Endothelial cell of umbilical vein (primary cell): ENCODE data around the gene ARHGAP10. TPM values are rescaled to one million over a fixed set of nuclear protein-coding genes. Genes with fewer than 3 reads are reported as not detected.

Experiments
- BruUV-seq: library from RNA; stranded (reverse); fragments of 400-500 nt; replicated peaks from 2 replicates; lab custom pipeline; 2021; lab: Mats Ljungman, UMichigan
- CTCF ChIA-PET: fragments of 300-600, 350-600 bp; sonication (Branson Sonifier 250); formaldehyde crosslinking; loops from one replicate; lab custom pipeline; 2021; ENCODE audit warnings: antibody characterized with exemption, inconsistent platforms; lab: Charles Lee
- POLR2A ChIA-PET: fragments of 300-600, 350-600 bp; sonication (Branson Sonifier 250); formaldehyde crosslinking; loops from one replicate; lab custom pipeline; 2021; ENCODE audit warnings: antibody characterized with exemption, inconsistent platforms; lab: Charles Lee
- DNase-seq: peaks from one replicate; pipeline ENCODE4 v3.0.0-alpha.2; 2011; ENCODE audit warnings: low read depth, low spot score
- FAIRE-seq: peaks from 2 replicates; lab custom pipeline; 2011; peaks lifted over from hg19 to GRCh38; lab: Jason Lieb, UNC
- H2AFZ ChIP-seq: 2 replicates; pipeline ENCODE4 v1.6.0; 2012; ENCODE audit warnings: low read depth, low read length, control low read depth, inconsistent platforms
- H3K27ac ChIP-seq: 2 replicates; pipeline ENCODE4 v1.5.1; 2011; ENCODE audit warnings: low read depth, mild to moderate bottlenecking, control low read depth, low read length, moderate library complexity; ENCODE audit not compliant: insufficient read depth
- H3K27me3 ChIP-seq, 2 experiments: 2 replicates each; pipeline versions ENCODE4 v1.6.0 to v1.6.1; 2011; ENCODE audit warnings: low read length in 2 of 2, mixed read lengths in 1 of 2; ENCODE audit not compliant: control insufficient read depth in 2 of 2, insufficient read depth in 2 of 2
- H3K36me3 ChIP-seq, 2 experiments: 2 replicates in 1 of 2; 3 replicates in 1 of 2; pipeline ENCODE4 v1.5.1; 2011; ENCODE audit warnings: low read length in 2 of 2, mild to moderate bottlenecking in 1 of 2, moderate library complexity in 1 of 2; ENCODE audit not compliant: control insufficient read depth in 2 of 2, insufficient read depth in 2 of 2; ENCODE audit errors: extremely low read depth in 1 of 2
- H3K4me1 ChIP-seq: 3 replicates; pipeline ENCODE4 v1.5.1; 2011; ENCODE audit warnings: mild to moderate bottlenecking, low read length; ENCODE audit not compliant: control insufficient read depth, insufficient read depth; ENCODE audit errors: extremely low read depth
- H3K4me2 ChIP-seq: 2 replicates; pipeline ENCODE4 v1.6.1; 2011; ENCODE audit warnings: low read length, control low read depth, mixed read lengths; ENCODE audit not compliant: insufficient read depth
- H3K4me3 ChIP-seq, 3 experiments: fragments of 200-600 bp in 1 of 3; sonication (generic), shearing (Covaris generic) in 1 of 3; replicated peaks in 1 of 3; 2 replicates each; pipeline ENCODE4 v1.5.1; 2011 to 2016; ENCODE audit warnings: control low read depth in 3 of 3, low read length in 3 of 3, mild to moderate bottlenecking in 2 of 3, inconsistent platforms in 1 of 3, low read depth in 1 of 3, moderate library complexity in 1 of 3; ENCODE audit not compliant: insufficient read depth in 1 of 3
- H3K79me2 ChIP-seq: 2 replicates; pipeline ENCODE4 v1.6.0; 2012; ENCODE audit warnings: low read length, inconsistent platforms; ENCODE audit not compliant: control insufficient read depth, insufficient read depth
- H3K9ac ChIP-seq: replicated peaks from 2 replicates; pipeline ENCODE3; 2011; ENCODE audit warnings: low read length, control low read depth; ENCODE audit not compliant: insufficient read depth; ENCODE audit errors: extremely low read depth
- H3K9me1 ChIP-seq: replicated peaks from 3 replicates; pipeline ENCODE4 v1.6.0; 2011; ENCODE audit warnings: mild to moderate bottlenecking, low read length; ENCODE audit not compliant: control insufficient read depth, insufficient read depth; ENCODE audit errors: extremely low read depth
- H3K9me3 ChIP-seq: replicated peaks from 2 replicates; pipeline ENCODE4 v1.5.1; 2012; ENCODE audit warnings: low read length, inconsistent platforms; ENCODE audit not compliant: control insufficient read depth, insufficient read depth
- H4K20me1 ChIP-seq: replicated peaks from 2 replicates; pipeline ENCODE3; 2011; ENCODE audit warnings: mild to moderate bottlenecking, low read length; ENCODE audit not compliant: control insufficient read depth, insufficient read depth; ENCODE audit errors: extremely low read depth
- EZH2 ChIP-seq: IDR thresholded peaks from 2 replicates; pipeline ENCODE4 v1.6.1; 2012; ENCODE audit warnings: borderline replicate concordance, low read depth, mild to moderate bottlenecking, moderate library complexity, low read length, inconsistent platforms; ENCODE audit not compliant: severe bottlenecking
- FOS ChIP-seq: IDR thresholded peaks from 2 replicates; pipeline ENCODE4 v1.6.1; 2011; ENCODE audit warnings: mild to moderate bottlenecking, low read length, moderate library complexity, borderline replicate concordance; ENCODE audit not compliant: insufficient read depth
- GATA2 ChIP-seq: IDR thresholded peaks from 2 replicates; pipeline ENCODE4 v1.7.0; 2011; ENCODE audit warnings: low read depth, mild to moderate bottlenecking, moderate library complexity, mixed read lengths, low read length; ENCODE audit not compliant: insufficient read length, insufficient read depth
- JUN ChIP-seq: IDR thresholded peaks from 2 replicates; pipeline ENCODE4 v1.6.1; 2011; ENCODE audit warnings: borderline replicate concordance, low read depth; ENCODE audit not compliant: insufficient read length, insufficient read depth
- MYC ChIP-seq: IDR thresholded peaks from one replicate; pipeline ENCODE4 v1.6.1; 2011; ENCODE audit warnings: mild to moderate bottlenecking, low read depth, low read length
- POLR2A ChIP-seq: IDR thresholded peaks from 2 replicates; pipeline ENCODE4 v1.6.1; 2012; ENCODE audit warnings: low read depth, mild to moderate bottlenecking, control low read depth, low read length
- POLR2AphosphoS5 ChIP-seq: IDR thresholded peaks from 2 replicates; pipeline ENCODE4 v1.6.1; 2012; ENCODE audit warnings: low read depth, mild to moderate bottlenecking, control low read depth, low read length, moderate library complexity; ENCODE audit not compliant: insufficient read depth
- dilution Hi-C: fragments of 300-500 bp; cut with MboI; formaldehyde crosslinking; loops from one replicate; pipeline ENCODE4 v1.15.0; 2019; ENCODE audit warnings: low sequenced_read_pairs; ENCODE audit not compliant: extremely low pct_ligation_motif_present
- intact Hi-C: fragments of 100-400 bp; cut with micrococcal nuclease; formaldehyde crosslinking; loops from one replicate; pipeline ENCODE4 v1.10.0; 2022
- polyA plus RNA-seq, 4 experiments: library from polyadenylated mRNA; depleted of rRNA in 3 of 4; stranded (reverse) in 3 of 4; unstranded in 1 of 4; fragments of >200 nt; gene quantifications; 2 replicates each; pipeline versions ENCODE4 v1.2.1 to v1.2.3, GENCODE V29; 2011 to 2012; ENCODE audit warnings: missing spikeins in 1 of 4
- total RNA-seq: library from RNA; stranded (reverse); gene quantifications from 2 replicates; pipeline ENCODE4 v1.2.3, GENCODE V29; 2021
- TF ChIP-seq, protein P1 (sequence below): IDR thresholded peaks from 2 replicates; pipeline ENCODE4 v1.6.1; 2011; ENCODE audit not compliant: insufficient read depth, insufficient read length
- TF ChIP-seq, protein P2 (sequence below), 2 donors: IDR thresholded peaks; 1 replicate in 1 of 2; 2 replicates in 1 of 2; pipeline ENCODE4 v1.5.1; 2011; ENCODE audit warnings: low read length in 2 of 2, mild to moderate bottlenecking in 2 of 2, moderate library complexity in 2 of 2, control low read depth in 1 of 2, inconsistent platforms in 1 of 2, low read depth in 1 of 2; ENCODE audit not compliant: insufficient read depth in 1 of 2; ENCODE audit errors: extremely low read depth in 1 of 2

ARHGAP10 gene
- total and polyA plus RNA-seq, 2 donors (not counting 3 experiments of a cell fraction or from before 2014, with no cell fraction given), result 20.4 to 36.7 TPM

- dilution Hi-C loops (no loop called here), intact Hi-C loops (no loop called here)
- no peaks in the 10 kb centered on the region for H3K27me3 ChIP-seq
- no peak overlapping the region for H2AFZ ChIP-seq
- H4K20me1 ChIP-seq, result no peaks in the 10 kb centered on the region
- no peak for FAIRE-seq
- no peak overlapping the region for H3K9ac ChIP-seq
- H3K27ac ChIP-seq, result no peak overlapping the region
- H3K36me3 ChIP-seq, result no peaks in the 10 kb centered on the region
- CTCF ChIA-PET, result no interaction called here
- POLR2A ChIA-PET, result no interaction called here
- no peak for TF ChIP-seq POLR2A
- TF ChIP-seq FOS, result no peak
- no peak for TF ChIP-seq GATA2
- TF ChIP-seq, protein P1, sequence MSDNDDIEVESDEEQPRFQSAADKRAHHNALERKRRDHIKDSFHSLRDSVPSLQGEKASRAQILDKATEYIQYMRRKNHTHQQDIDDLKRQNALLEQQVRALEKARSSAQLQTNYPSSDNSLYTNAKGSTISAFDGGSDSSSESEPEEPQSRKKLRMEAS, result no peak
- TF ChIP-seq JUN, result no peak
- no peak for TF ChIP-seq EZH2
- no peak for TF ChIP-seq MYC
- TF ChIP-seq POLR2AphosphoS5, result no peak
- TF ChIP-seq, protein P2, sequence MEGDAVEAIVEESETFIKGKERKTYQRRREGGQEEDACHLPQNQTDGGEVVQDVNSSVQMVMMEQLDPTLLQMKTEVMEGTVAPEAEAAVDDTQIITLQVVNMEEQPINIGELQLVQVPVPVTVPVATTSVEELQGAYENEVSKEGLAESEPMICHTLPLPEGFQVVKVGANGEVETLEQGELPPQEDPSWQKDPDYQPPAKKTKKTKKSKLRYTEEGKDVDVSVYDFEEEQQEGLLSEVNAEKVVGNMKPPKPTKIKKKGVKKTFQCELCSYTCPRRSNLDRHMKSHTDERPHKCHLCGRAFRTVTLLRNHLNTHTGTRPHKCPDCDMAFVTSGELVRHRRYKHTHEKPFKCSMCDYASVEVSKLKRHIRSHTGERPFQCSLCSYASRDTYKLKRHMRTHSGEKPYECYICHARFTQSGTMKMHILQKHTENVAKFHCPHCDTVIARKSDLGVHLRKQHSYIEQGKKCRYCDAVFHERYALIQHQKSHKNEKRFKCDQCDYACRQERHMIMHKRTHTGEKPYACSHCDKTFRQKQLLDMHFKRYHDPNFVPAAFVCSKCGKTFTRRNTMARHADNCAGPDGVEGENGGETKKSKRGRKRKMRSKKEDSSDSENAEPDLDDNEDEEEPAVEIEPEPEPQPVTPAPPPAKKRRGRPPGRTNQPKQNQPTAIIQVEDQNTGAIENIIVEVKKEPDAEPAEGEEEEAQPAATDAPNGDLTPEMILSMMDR (IDR thresholded peaks at IDR 0.05; ENCODE audit: extremely low read depth in 1 of 2, insufficient read depth in 1 of 2, low read depth in 1 of 2, low read length in 2 of 2), result no peak
- DNase-seq, result no peak
- no peaks in the 10 kb centered on the region for H3K9me3 ChIP-seq
- no TSS peak for BruUV-seq
- no peaks in the 10 kb centered on the region for H3K4me1 ChIP-seq
- H3K9me1 ChIP-seq, result no peaks in the 10 kb centered on the region
- H3K4me2 ChIP-seq, result no peak overlapping the region
- H3K79me2 ChIP-seq, result no peaks in the 10 kb centered on the region
- no peak overlapping the region for H3K4me3 ChIP-seq
These were observed 357.7 kb downstream of the ARHGAP10 start for GRCh38 chr4:148089624-148090023.
